Measurements from ENCODE around the gene MBD5. TPM values are rescaled to one million over a fixed set of nuclear protein-coding genes. Genes with fewer than 3 reads are reported as not detected.

MBD5 gene
- total RNA-seq, 1 experiment from 2014 or later, result 33.7 TPM

DNA sequence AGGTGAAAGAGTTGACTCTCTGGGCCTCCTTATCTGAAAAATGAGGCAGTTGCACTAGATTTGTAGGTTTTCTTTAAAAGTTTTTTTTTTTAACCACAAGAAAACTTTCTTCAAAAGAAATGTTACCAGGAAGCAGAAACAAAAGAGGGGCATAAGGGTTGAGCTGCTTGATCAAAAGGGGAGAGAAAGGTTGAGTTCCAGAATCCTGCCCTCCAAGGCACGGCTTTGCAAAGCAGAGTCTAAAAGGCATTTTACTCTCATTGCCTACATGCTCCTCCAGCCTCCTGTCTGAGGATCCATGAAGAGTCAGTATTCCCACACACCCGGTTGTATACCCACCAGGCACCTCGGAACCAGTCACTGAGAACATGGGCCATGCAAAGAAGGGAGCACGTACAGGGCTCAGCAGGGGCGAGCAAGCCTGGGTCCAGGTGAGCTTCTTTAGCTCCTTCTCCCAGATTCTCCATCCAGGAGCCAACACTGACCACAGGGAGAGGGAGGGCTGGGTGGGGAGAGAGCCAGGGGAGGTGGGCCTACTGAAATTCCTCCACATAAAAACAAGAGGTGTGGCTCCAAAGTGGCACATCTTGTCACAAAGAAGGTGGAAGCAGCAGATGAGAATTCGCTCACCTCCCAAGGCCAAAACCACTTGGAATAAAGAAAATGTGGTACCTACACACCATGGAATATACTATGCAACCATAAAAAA is 507.6 kb downstream of the MBD5 start:
- Mint-ChIP-seq H3K9me3 (no peaks in the 10 kb centered on the region), H3K4me3 (no peak overlapping the region), H3K4me1 (peaks cover 1% of the 10 kb centered on the region), H3K36me3 (no peaks in the 10 kb centered on the region), H3K27ac (no peak overlapping the region), H3K27me3 (ENCODE audit: low read depth) (no peaks in the 10 kb centered on the region; the same call in 1 of the 2 replicates)
- ATAC-seq (no peak), DNase-seq (ENCODE audit: low spot score) (no peak)
- TF ChIP-seq ELF4 (CRISPR knock-in tag; IDR thresholded peaks at IDR 0.05; ENCODE audit: low read depth), result no peak
- TF ChIP-seq NR1H2 (CRISPR knock-in tag; IDR thresholded peaks at IDR 0.05), result no peak
- TF ChIP-seq, protein P1, sequence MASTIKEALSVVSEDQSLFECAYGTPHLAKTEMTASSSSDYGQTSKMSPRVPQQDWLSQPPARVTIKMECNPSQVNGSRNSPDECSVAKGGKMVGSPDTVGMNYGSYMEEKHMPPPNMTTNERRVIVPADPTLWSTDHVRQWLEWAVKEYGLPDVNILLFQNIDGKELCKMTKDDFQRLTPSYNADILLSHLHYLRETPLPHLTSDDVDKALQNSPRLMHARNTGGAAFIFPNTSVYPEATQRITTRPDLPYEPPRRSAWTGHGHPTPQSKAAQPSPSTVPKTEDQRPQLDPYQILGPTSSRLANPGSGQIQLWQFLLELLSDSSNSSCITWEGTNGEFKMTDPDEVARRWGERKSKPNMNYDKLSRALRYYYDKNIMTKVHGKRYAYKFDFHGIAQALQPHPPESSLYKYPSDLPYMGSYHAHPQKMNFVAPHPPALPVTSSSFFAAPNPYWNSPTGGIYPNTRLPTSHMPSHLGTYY (CRISPR knock-in tag; IDR thresholded peaks at IDR 0.05), result no peak
- TF ChIP-seq NFATC4 (CRISPR knock-in tag; IDR thresholded peaks at IDR 0.05), result no peak
- no peak for TF ChIP-seq ZNF232 (CRISPR knock-in tag; IDR thresholded peaks at IDR 0.05)
- TF ChIP-seq, protein P2, sequence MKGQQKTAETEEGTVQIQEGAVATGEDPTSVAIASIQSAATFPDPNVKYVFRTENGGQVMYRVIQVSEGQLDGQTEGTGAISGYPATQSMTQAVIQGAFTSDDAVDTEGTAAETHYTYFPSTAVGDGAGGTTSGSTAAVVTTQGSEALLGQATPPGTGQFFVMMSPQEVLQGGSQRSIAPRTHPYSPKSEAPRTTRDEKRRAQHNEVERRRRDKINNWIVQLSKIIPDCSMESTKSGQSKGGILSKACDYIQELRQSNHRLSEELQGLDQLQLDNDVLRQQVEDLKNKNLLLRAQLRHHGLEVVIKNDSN (CRISPR knock-in tag; IDR thresholded peaks at IDR 0.05), result no peak
- TF ChIP-seq SP1 (CRISPR knock-in tag; conservative IDR thresholded peaks at IDR 0.05), result no peak
- TF ChIP-seq, protein P3, sequence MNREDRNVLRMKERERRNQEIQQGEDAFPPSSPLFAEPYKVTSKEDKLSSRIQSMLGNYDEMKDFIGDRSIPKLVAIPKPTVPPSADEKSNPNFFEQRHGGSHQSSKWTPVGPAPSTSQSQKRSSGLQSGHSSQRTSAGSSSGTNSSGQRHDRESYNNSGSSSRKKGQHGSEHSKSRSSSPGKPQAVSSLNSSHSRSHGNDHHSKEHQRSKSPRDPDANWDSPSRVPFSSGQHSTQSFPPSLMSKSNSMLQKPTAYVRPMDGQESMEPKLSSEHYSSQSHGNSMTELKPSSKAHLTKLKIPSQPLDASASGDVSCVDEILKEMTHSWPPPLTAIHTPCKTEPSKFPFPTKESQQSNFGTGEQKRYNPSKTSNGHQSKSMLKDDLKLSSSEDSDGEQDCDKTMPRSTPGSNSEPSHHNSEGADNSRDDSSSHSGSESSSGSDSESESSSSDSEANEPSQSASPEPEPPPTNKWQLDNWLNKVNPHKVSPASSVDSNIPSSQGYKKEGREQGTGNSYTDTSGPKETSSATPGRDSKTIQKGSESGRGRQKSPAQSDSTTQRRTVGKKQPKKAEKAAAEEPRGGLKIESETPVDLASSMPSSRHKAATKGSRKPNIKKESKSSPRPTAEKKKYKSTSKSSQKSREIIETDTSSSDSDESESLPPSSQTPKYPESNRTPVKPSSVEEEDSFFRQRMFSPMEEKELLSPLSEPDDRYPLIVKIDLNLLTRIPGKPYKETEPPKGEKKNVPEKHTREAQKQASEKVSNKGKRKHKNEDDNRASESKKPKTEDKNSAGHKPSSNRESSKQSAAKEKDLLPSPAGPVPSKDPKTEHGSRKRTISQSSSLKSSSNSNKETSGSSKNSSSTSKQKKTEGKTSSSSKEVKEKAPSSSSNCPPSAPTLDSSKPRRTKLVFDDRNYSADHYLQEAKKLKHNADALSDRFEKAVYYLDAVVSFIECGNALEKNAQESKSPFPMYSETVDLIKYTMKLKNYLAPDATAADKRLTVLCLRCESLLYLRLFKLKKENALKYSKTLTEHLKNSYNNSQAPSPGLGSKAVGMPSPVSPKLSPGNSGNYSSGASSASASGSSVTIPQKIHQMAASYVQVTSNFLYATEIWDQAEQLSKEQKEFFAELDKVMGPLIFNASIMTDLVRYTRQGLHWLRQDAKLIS (CRISPR knock-in tag; IDR thresholded peaks at IDR 0.05; ENCODE audit: borderline replicate concordance), result no peak
- TF ChIP-seq, protein P4, sequence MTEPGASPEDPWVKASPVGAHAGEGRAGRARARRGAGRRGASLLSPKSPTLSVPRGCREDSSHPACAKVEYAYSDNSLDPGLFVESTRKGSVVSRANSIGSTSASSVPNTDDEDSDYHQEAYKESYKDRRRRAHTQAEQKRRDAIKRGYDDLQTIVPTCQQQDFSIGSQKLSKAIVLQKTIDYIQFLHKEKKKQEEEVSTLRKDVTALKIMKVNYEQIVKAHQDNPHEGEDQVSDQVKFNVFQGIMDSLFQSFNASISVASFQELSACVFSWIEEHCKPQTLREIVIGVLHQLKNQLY (CRISPR knock-in tag; IDR thresholded peaks at IDR 0.05), result no peak
- TF ChIP-seq, protein P5, sequence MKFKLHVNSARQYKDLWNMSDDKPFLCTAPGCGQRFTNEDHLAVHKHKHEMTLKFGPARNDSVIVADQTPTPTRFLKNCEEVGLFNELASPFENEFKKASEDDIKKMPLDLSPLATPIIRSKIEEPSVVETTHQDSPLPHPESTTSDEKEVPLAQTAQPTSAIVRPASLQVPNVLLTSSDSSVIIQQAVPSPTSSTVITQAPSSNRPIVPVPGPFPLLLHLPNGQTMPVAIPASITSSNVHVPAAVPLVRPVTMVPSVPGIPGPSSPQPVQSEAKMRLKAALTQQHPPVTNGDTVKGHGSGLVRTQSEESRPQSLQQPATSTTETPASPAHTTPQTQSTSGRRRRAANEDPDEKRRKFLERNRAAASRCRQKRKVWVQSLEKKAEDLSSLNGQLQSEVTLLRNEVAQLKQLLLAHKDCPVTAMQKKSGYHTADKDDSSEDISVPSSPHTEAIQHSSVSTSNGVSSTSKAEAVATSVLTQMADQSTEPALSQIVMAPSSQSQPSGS (CRISPR knock-in tag; IDR thresholded peaks at IDR 0.05; ENCODE audit: borderline replicate concordance, low read depth), result no peak
- no peak for TF ChIP-seq GRHL2 (CRISPR knock-in tag; IDR thresholded peaks at IDR 0.05; ENCODE audit: insufficient replicate concordance, severe bottlenecking)
- TF ChIP-seq, protein P6, sequence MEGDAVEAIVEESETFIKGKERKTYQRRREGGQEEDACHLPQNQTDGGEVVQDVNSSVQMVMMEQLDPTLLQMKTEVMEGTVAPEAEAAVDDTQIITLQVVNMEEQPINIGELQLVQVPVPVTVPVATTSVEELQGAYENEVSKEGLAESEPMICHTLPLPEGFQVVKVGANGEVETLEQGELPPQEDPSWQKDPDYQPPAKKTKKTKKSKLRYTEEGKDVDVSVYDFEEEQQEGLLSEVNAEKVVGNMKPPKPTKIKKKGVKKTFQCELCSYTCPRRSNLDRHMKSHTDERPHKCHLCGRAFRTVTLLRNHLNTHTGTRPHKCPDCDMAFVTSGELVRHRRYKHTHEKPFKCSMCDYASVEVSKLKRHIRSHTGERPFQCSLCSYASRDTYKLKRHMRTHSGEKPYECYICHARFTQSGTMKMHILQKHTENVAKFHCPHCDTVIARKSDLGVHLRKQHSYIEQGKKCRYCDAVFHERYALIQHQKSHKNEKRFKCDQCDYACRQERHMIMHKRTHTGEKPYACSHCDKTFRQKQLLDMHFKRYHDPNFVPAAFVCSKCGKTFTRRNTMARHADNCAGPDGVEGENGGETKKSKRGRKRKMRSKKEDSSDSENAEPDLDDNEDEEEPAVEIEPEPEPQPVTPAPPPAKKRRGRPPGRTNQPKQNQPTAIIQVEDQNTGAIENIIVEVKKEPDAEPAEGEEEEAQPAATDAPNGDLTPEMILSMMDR (IDR thresholded peaks at IDR 0.05), result no peak
- TF ChIP-seq NFE2L1 (CRISPR knock-in tag; IDR thresholded peaks at IDR 0.05), result no peak
- no peak for TF ChIP-seq GTF2I (CRISPR knock-in tag; conservative IDR thresholded peaks at IDR 0.05)
- TF ChIP-seq, protein P7, sequence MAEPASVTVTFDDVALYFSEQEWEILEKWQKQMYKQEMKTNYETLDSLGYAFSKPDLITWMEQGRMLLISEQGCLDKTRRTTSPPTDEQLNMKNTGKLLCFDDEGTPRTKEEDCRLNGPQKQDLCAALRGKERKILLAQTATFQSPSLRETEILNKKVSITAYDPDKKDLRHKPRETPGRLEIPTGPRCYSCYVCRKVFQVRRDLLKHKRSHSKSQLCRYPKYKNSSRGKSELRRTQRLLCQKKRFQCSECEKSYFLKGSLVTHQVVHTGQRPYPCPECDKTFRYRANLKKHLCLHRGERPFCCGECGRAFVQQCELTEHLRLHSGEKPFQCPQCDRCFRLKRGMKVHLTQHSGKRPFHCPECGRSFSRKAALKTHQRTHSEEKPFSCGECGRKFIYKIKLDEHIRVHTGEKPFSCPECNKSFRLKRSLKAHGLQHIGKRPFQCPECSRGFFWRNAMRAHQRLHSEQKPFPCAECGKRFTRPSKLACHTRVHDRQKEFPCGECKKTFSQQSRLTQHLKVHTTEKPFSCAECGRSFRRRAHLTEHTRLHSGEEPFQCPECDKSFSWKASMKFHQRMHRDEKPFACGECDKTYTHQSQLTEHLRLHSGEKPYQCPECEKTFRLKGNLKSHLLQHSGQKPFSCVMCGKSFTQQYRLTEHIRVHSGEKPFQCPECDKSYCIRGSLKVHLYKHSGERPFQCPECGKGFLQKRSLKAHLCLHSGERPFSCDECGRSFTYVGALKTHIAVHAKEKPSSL (CRISPR knock-in tag; conservative IDR thresholded peaks at IDR 0.05), result no peak
- TF ChIP-seq FOXJ3 (CRISPR knock-in tag; IDR thresholded peaks at IDR 0.05; ENCODE audit: borderline replicate concordance), result no peak
- TF ChIP-seq MXD4 (CRISPR knock-in tag; IDR thresholded peaks at IDR 0.05; ENCODE audit: borderline replicate concordance), result no peak
- no peak for TF ChIP-seq TP53 (CRISPR knock-in tag; IDR thresholded peaks at IDR 0.05)
- ChIA-PET POLR2A (no interaction called here), CTCF (interaction anchor here (0.6 to 2.1 kb wide), 3 partner anchors 19 to 510 kb away, joined by 3 to 6 read pairs (median 6); partner anchors contain the start of gene LYPD6B)
